NCI-H146 treated with DMSO at 0.1 percent for 48 hours (cell line): Measurements from ENCODE around the gene ARID3C.
A peak's percentile ranks its signal among the peaks of the same experiment; 100 is the strongest.
"Not testable (repeated sequence)": the region's sequence is repeated elsewhere in the genome, so short reads cannot be mapped to it uniquely, and the experiment has no call there.

Experiments
- DNase-seq: peaks from one replicate; lab custom pipeline; 2025; ENCODE audit not compliant: unreplicated experiment; lab: John Stamatoyannopoulos, UW

Gene ARID3C

GRCh38 chr9:34652602-34653000 lies 23.7 kb upstream of the ARID3C start:
- DNase-seq, result no peak

- DNase-seq, result no peak
These were observed 23.2 kb upstream of the ARID3C start, which contains the start of gene IL11RA for GRCh38 chr9:34651876-34652601. Gene IL11RA (plus strand): TSS chr9:34652185. CDS start chr9:34655218, 3,033 bp downstream.

GRCh38 chr9:34651321-34651720 lies 22.5 kb upstream of the ARID3C start:
- DNase-seq, result no peak

GRCh38 chr9:34650816-34651215 lies 21.9 kb upstream of the ARID3C start:
- no peak for DNase-seq

- no peak for DNase-seq
These were observed 19.8 kb upstream of the ARID3C start for GRCh38 chr9:34648673-34649072.

GRCh38 chr9:34647651-34648050 lies 18.8 kb upstream of the ARID3C start:
- no peak for DNase-seq

- no peak for DNase-seq
These were observed 18.2 kb upstream of the ARID3C start for GRCh38 chr9:34647084-34647403.

GRCh38 chr9:34646211-34647083 lies 17.6 kb upstream of the ARID3C start, which contains the start of gene GALT:
Gene GALT (plus strand): TSS chr9:34646675. CDS start chr9:34646705, 30 bp downstream.
- DNase-seq, result peak; percentile 94

GRCh38 chr9:34644766-34645314 lies 16.0 kb upstream of the ARID3C start:
- DNase-seq, result no peak

GRCh38 chr9:34642679-34643078 lies 13.8 kb upstream of the ARID3C start:
- no peak for DNase-seq

GRCh38 chr9:34639322-34639721 lies 10.5 kb upstream of the ARID3C start:
- DNase-seq, result not testable (repeated sequence)

GRCh38 chr9:34638138-34638445 lies 9.2 kb upstream of the ARID3C start:
- no peak for DNase-seq

GRCh38 chr9:34637356-34638137 lies 8.7 kb upstream of the ARID3C start, which contains the start of gene SIGMAR1:
Gene SIGMAR1 (minus strand): TSS chr9:34637787. CDS start chr9:34637697, 90 bp downstream.
- DNase-seq, result peak; percentile 91

- no peak for DNase-seq
These were observed 8.0 kb upstream of the ARID3C start for GRCh38 chr9:34636791-34637355.

- no peak for DNase-seq
These were observed 6.7 kb upstream of the ARID3C start for GRCh38 chr9:34635556-34635955.

- DNase-seq, result no peak
These were observed 5.8 kb upstream of the ARID3C start for GRCh38 chr9:34634551-34635248.

- peak; percentile 58 for DNase-seq
These were observed 5.1 kb upstream of the ARID3C start for GRCh38 chr9:34633851-34634550.

- DNase-seq, result no peak
These were observed 4.3 kb upstream of the ARID3C start for GRCh38 chr9:34633166-34633565.

- no peak for DNase-seq
These were observed 1.7 kb upstream of the ARID3C start for GRCh38 chr9:34630402-34631154.
